ENCODE measurements around the gene GALNT12. TPM values are rescaled to one million over a fixed set of nuclear protein-coding genes. Genes with fewer than 3 reads are reported as not detected.
A peak's percentile ranks its signal among the peaks of the same experiment; 100 is the strongest.

Gene GALNT12
- total RNA-seq, 1 donor from 2014 or later: 1.4 TPM

DNA sequence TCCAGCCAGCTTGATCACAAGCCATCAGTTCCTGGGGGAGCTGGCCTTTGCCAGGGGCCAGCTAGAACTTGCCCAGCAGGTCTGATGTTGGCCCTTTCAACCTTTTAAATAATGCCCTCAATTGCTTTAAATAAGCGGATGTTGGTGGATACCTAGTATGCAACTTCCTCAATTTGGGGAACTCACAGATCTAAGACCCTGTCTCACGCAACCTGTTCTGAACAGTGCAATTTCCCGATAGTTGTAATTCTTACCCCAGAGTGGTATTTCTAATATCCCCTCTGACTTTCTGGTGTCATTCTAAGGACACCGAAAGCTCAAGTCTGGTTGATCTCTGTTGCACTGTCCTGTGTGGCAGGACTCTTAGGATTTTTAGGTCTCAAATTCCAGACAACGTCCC, 23.1 kb downstream of the GALNT12 start:
- no peak for DNase-seq (ENCODE audit: low spot score)

DNA sequence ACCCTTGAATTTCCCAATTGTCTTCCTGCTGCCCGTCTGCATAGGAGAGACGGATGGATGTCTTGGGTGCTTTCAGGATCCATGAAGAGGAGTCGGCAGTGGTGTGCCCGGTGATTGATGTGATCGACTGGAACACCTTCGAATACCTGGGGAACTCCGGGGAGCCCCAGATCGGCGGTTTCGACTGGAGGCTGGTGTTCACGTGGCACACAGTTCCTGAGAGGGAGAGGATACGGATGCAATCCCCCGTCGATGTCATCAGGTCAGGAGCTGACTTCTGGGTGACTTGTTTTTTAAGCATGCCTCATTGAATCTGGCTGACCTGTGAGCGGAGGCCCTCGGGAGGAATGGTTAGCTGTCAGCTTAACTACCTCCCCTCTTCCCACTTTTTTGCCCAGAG, 24.2 kb downstream of the GALNT12 start:
- no peak for DNase-seq (ENCODE audit: low spot score)

DNA sequence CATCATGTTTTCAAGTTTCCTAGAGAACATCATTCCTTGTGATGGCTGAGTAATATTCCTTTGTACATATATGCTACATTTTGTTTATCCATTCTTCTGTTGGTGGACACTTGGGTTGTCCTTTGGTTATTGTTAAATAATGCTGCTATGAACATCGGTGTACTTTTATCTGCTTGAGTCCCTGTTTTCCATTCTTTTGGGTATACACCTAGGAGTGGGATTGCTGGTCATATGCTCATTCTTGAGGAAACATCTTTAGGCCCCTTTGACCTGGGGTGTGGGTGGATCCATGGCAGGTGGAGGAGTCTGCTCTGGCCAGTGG, 25.3 kb downstream of the GALNT12 start:
- no peak for DNase-seq (ENCODE audit: low spot score)

DNA sequence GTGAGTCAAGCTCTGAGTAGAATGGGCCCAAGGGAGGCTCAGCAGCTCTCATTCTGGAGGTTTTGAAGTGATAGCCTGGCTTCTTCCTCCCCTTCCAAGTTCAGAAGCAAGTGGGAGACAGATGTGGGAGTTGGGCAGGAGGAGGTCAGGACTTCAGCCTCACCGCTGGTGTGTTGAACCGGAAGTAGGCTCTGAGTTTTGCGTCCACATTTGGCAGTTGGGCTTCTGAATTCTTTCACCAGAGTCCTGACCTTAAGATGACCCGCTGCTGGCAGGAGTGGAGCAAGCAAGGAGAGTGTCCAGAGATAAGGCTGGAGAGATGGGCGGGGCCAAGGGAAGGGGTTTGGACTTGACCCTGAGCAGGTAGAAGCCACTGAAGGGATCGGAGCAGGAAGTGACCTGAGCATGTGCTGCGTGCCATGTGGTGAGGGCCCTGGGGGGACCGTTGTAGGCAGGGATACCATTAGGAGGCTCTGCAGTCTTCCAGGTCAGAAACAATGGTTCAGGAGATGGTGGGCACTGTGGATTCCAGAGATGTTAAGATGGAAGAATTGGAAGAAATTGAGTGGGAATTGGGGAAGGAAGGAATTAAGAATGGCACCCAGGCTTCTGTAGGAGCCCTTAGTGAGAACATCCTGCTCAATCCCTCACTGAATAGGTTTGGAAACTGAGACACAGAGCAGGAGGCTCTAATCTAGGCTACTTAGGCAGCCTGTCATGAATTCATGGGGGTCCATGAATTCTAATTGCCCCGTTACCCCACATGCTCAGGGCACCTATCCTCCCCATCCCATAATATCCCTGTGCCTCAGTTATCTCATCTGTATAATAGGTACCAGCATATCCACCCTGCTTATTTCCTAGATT, 25.9 kb downstream of the GALNT12 start:
- no peak for DNase-seq (ENCODE audit: low spot score)

DNA sequence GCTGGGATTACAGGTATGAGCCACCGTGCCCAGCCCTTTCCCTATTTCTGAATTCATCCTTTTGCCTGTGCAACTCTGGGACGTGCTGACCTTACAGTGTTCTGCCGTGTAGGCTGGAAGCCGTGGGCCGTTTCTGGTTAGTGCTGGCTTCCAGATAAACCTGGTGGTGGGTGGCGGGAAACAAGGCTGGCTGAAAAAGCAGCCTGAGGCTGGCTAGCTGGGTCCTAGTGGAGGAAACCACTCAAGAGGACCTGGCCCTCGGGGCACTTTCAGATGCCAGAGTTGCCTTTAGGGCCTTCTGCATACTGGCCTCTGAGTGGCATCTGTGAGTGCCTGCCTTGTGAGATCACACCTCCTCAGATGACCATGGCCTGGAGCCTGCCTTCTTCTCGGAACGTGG, 26.9 kb downstream of the GALNT12 start:
- DNase-seq (ENCODE audit: low spot score): no peak

DNA sequence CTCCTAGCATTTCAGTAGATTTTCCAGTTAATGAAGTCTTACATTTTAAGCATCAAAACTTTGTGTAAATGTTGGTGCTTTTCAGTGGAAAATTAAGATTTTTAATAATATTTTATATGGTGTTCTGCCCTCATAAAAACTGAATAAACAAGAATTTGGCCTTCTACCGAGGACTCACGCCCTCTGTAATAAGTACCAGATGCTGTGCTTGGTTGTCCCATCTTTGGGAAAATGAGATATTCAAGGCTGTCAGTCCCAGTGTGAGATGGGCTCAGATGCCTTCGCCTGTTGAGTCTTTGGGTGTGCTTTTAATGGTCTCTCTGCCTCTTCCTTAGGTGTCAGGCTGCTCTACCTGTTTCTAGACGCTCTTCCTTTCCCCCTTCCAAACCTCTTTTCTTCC, 28.7 kb downstream of the GALNT12 start:
- DNase-seq (ENCODE audit: low spot score): no peak

DNA sequence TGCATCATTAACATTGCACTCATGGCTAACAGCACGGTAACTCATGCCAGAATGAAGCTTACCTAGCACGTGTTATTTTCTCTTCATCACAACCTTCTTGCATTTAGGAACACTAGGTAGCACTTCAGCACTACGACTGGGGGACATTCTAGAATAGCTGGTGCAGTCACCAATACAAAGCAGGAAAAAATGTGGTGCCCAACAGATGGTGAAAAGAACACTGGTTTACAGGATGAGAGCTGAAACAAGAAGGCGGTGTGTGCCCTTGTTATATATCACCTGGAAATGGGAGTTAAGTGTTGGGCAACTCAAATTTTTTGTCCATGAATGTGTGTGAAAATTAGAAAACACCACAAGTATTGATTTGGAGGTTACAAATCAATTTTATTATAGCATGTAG, 30.0 kb downstream of the GALNT12 start:
- no peak for DNase-seq (ENCODE audit: low spot score)

DNA sequence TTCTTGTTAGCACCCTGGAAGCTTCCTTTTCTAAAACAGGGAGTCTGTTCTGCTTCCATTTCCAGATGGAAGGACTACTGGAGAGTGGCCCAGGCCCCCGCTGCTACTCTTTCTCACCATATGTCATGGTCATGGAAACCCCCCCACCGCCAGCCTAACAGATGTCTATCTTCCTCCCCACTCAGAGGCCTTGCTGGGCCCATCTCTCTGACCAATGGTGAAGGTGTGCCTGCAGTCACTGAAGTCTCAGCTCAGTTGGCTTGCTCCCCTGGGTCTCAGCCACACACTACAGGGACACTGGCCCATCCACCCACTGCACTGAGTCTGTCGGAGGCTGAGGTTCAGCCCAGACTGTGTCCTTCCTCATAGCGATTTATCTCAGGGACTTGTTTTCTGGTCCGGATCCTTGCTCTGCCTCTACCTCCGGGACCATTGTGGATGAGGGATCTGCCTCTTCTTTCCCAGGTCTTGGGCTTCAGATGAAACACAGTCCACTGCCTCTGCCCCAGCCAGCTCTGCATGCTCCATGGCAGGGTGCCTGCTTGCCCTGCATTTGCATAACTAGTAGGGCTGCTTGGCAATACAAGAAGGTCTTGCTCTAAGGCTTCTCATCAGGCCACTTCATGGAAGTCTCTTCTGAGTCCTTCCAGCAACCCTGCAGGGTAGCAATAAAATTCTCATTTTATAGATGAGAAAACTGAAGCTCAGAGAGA, 30.8 kb downstream of the GALNT12 start:
- DNase-seq (ENCODE audit: low spot score): no peak

DNA sequence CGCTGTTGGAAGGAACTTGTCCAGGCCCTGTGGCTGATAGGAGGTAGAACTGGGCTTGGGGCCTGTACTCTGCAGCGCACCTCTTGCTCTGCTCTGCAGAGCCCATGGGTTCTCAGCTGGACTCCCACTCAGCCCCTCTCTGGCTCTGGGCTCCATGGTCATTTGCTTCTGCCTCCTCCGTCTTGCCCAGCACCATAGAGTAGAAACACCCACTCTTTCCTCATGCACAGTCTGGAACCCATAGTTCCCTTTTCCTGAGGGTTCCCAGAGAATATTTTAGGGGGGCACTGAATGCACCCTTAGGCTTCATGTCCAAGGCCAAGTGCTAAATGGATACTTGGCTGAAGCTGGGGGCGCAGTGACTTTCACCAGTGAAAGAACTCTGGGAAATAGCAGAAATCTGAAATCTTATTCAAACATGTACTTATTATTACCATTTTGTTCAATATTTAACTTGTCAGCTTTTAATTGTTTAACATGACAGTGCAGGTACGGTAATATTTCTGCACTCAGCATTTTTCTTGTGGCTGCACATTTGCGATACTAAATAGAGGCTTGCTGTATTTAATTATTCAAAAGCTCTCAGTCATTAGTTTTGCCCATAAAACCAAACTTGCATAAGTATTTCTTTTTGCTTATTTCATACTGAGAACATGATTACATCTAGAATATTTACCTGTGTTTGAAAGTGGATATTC, 31.5 kb downstream of the GALNT12 start:
- no peak for DNase-seq (ENCODE audit: low spot score)

DNA sequence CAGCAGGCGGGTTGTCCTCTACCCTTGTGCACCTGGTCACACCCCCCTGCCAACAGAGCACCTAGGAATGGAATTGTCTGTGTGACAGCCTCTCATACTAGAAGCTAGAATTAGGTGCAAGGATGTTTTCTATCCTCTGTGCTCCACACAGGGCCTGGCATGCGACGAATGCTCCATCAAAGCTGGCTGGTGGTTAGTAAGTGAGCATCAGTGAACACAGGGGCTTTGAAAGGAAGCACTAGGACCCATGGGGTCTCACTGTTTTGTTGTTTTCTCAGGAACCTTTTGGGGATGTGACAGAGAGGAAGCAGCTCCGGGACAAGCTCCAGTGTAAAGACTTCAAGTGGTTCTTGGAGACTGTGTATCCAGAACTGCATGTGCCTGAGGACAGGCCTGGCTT, 32.3 kb downstream of the GALNT12 start:
- DNase-seq (ENCODE audit: low spot score): no peak

DNA sequence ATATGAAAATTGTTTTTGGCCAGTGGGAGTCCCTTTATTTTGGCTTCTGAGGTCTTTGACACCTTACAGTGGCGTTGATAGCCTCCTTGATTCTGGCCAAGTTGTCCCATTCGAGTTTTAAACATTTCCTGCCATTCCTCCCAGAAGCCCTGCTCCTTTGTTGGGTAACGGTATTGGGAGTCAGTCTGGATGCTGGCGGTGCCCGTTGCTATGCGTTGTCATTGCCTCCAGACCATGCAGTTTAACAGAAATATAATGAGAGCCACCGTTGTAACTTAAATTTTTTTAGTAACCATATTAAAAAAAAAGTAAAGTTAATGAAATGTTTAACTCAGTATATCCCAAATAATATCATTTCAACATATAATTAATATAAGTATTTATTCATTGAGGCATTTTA, 35.0 kb downstream of the GALNT12 start:
- DNase-seq (ENCODE audit: low spot score): no peak

DNA sequence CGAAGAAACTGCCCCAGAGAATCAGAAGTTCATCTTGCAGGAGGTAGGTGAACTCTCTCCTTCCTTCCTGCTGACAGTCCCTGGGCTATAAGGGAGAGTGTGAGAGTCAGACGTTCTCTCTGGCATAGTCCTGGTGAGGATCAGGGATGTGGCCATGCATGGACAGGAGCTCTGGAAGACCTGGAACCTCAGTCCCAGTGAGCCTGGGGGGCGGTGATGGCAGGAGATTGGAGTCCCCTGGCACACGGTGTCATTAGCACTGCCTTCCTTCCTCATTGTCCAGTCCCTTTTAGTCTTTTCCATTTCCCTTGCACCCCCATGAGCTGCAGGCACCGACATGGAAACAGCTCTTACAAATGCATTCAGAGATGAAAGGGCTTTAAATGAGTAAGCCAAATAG, 38.6 kb downstream of the GALNT12 start:
- no peak for DNase-seq (ENCODE audit: low spot score)

DNA sequence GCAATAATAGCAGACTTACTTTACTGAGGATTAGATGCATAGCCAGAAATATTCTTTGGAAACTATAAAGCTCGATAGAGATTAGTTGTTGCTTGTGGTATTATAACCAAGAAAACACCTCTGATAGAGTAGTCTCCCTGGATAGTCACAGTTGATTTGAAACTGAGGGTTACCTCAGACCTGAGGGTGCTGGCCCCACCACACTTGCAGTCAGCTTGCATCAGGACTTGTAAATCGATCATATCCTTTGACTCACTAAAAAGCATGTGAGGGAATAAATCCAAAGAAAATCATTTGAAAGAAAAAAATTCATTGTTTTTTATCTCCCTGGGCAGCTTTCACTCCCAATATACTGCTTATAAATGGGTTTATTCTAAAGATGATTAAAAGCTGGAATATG, 39.4 kb downstream of the GALNT12 start:
- DNase-seq (ENCODE audit: low spot score): no peak

DNA sequence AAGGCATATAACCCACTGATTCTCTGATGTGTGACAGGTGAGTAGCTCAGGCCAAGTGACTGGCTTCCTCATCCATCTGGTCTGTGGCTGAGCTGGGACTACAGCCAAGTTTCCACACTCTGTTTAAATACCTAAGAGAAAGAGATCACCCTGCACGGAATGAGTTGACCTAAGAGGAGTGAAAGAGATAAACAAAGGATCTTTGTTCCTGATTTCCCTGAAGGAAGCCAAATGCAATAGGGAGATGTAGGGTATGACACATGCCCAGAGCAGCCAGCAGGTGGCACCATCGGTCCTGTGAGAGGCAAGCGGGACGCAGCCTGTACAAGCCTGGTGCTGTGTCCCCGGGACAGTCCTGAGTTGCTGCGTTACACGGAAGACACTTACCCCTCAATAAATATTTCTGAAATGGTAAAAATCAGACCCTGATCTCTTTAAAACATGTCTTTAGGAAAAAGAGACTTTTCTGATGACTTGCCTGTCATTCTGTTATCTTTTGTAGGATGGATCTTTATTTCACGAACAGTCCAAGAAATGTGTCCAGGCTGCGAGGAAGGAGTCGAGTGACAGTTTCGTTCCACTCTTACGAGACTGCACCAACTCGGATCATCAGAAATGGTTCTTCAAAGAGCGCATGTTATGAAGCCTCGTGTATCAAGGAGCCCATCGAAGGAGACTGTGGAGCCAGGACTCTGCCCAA, 41.1 kb downstream of the GALNT12 start:
- peak; percentile 95 for DNase-seq (ENCODE audit: low spot score)

DNA sequence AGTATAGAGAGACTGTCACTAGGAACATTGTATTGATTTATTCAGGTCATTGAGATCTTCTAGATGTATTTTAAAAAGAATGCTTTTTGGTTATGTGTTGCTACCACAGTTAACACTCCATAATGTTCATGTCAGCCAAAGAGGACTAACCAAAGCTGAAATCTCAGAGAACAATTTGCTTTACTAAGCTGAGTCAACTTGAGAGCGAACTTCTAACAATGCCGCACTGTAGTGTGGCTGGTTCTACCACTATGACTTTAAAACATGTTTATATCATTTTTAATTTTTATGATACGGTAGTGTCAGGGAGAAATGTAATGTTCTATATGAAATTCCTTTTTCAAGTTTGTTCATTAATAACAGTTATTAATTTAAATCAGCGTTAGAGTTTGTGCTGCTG, 42.1 kb downstream of the GALNT12 start:
- no peak for DNase-seq (ENCODE audit: low spot score)

DNA sequence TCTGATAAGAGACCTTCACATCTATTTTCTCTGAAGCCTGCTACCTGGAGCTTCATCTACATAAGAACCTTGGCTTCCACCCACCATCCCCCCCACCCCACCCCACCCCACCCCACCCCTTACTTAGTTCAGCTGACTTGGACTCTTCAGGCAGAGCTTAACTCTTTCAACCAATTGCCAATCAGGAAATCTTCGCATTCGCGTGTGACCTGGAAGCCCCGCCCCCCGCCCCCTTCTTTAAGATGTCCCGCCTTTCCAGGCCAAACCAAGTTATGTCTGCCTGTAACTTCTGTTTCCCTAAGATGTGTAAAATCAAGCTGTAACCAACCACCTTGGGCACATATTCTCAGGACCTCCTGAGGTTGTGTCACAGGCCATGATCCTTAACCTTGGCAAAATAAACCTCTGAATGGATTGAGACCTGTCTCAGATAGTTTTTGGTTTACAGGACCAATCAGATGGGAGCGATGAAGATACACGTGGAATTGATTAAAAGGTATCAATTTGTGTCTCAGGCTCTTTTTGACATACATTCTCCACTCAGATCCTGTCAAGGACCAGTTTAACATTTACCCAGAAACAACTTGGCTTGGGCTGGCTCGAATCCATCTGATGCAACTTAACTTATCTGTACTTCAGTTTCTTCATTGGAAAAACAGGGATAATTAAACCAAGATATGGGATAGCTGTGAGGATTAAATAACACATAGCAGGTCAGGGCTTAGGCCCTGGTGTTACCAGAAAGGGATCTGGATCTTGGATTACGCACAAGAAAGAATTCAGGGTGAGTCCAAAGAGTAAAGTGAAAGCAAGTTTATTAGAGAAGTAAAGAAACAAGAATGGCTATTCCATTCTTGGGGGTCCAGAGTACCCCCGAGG, 43.6 kb downstream of the GALNT12 start:
- DNase-seq (ENCODE audit: low spot score): no peak

DNA sequence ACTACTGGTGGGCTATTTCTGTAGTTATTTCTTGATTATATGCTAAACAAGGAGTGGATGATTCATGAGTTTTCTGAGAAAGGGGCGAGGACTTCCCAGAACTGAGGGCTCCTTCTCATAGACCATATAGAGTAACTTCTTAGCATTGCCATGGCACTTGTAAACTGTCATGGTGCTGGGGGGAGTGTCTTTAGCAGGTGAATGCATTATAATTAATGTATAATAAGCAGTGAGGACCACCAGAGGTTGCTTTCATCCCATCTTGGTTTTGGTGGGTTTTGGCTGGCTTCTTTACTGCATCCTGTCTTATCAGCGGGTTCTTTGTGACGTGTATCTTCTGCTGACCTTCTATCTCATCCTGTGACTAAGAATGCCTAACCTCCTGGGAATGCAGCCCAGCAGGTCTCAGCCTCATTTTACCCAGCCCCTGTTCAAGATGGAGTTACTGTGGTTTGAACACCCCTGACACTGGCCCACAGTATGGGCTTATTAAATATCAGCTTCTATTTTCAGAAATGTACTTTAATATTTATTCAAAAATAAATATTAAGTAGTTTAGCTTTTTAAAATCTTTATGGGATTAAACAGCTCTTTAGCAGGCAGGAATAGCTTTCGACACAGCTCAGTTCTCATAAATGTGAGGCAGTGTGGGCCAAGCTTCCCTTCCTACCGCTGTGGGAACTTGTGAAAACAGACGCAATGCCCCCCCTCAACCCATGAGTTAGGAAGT, 44.4 kb downstream of the GALNT12 start:
- no peak for DNase-seq (ENCODE audit: low spot score)

DNA sequence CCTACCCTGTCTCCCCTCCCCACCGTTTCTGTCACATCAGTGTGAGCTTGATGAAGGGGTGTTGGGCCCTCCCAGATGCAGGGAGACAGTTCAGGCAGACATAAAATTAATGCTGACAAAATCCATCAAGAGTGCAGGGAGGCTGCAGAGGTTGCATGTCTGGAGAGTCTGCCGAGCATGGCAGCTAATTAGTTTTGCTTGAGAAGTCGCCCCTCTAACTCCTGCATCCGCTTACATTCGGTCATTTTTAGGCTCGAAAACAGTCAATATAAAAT, 44.9 kb downstream of the GALNT12 start:
- DNase-seq (ENCODE audit: low spot score): no peak

DNA sequence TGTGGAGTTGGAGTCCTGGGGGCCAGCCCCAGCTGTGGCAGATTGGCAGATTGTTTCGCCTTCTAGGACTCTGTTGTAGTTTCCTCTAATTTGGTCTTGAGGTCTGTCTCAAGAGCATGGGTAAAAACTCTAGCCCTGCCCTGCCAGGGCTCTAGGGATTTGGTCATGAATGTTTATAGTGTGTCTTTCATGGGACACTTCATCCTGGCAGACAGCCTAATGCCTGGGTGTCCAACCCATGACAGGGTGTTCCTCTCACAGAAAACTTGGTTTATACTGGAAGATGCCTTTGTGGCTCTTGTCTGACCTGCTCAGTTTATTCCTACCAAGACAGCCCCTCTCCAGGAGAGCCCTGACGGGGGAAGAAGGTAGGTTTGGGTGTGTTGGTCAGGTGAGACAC, 45.5 kb downstream of the GALNT12 start:
- DNase-seq (ENCODE audit: low spot score): peak; percentile 33

DNA sequence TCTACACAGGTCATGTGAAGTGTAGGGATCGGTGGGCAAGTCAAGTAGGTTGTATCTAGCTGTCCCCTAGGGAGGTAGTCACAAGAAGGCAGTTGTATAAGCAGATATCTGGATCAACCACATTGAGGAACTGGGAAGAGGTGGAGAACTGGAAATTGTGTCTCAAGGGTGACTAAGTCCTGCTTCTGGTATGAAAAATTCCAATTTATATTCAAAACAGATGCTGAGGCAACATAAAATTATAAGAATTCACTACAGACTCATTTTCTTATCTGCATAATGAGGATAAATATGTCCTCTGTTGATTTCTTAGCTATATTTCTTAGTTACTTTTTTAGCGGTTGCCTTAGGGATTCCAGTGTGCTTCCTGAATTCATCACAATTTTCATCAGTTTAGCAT, 46.8 kb downstream of the GALNT12 start:
- DNase-seq (ENCODE audit: low spot score): no peak
